LNCaP clone FGC (cell line): ENCODE measurements around the gene ZCCHC12.
"Not testable (repeated sequence)": the region's sequence is repeated elsewhere in the genome, so short reads cannot be mapped to it uniquely, and the experiment has no call there.

Experiments
- DNase-seq: peaks from one replicate; pipeline ENCODE4 v3.0.0-alpha.2; 2011; ENCODE audit warnings: low read depth
- H3K4me3 ChIP-seq: 2 replicates; pipeline ENCODE4 v1.5.1; 2011; ENCODE audit warnings: mild to moderate bottlenecking, low read depth, low read length, control low read depth
- TF ChIP-seq, protein P1 (sequence below): IDR thresholded peaks from 2 replicates; pipeline ENCODE4 v1.5.1; 2012; ENCODE audit warnings: mild to moderate bottlenecking; ENCODE audit not compliant: control insufficient read depth, insufficient read depth; ENCODE audit errors: extremely low read depth

Gene ZCCHC12

DNA sequence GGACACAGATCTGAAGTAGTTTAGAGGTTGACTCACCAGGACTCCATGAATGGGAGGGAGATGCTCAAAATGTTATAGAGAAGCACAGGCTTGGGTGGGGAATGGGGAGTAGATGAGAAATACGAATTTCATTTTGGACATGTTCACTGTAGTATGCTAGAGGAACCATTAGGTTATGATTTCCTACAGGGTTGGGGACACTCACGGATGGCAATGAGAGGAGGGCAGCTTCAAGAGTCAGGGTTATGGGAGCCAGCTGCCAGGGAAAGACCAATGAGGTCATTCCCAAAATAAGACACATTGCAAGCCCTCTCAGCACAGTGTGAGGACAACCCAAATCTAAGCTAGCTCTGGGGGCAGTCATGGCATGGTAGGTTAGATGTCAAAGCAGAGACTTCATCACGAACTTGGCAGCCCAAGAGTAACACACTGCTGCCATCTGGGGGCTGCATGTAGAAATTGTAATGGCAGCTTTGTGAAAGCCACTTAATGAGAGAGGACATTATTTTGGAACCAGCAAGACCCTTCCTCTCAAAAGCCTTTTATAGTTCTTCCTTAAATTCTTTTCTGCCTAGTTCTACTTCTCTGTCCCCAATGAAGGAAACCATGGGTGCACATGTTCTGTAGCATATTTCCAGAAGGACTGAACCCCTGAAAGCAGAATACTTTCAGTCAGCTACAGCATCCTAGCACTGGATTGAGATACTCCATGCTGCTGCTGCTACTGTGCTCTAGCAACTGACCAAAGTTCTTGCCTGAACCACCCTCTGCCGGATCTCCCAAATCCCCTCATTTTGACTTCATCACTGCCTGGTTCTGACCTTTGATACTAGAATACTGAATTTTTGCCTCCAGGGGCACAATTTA, 16.2 kb upstream of the ZCCHC12 start:
- H3K4me3 ChIP-seq: no peak overlapping the region
- TF ChIP-seq, protein P1, sequence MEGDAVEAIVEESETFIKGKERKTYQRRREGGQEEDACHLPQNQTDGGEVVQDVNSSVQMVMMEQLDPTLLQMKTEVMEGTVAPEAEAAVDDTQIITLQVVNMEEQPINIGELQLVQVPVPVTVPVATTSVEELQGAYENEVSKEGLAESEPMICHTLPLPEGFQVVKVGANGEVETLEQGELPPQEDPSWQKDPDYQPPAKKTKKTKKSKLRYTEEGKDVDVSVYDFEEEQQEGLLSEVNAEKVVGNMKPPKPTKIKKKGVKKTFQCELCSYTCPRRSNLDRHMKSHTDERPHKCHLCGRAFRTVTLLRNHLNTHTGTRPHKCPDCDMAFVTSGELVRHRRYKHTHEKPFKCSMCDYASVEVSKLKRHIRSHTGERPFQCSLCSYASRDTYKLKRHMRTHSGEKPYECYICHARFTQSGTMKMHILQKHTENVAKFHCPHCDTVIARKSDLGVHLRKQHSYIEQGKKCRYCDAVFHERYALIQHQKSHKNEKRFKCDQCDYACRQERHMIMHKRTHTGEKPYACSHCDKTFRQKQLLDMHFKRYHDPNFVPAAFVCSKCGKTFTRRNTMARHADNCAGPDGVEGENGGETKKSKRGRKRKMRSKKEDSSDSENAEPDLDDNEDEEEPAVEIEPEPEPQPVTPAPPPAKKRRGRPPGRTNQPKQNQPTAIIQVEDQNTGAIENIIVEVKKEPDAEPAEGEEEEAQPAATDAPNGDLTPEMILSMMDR: peak; percentile 62
- DNase-seq: no peak

DNA sequence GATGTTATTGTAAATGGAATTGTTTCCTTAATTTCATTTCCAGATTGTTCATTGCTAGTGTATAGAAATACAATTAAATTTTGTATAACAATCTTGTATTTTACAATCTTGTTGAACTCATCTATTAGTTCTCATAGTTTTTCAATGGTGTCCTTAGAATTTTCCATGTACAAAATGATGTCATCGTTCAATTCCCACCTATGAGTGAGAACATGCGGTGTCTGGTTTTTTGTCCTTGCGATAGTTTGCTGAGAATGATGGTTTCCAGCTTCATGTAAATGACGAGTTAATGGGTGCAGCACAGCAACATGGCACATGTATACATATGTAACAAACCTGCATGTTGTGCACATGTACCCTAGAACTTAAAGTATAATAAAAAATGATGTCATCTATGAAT, 6.4 kb upstream of the ZCCHC12 start:
- not testable (repeated sequence) for DNase-seq, H3K4me3 ChIP-seq

GRCh38 chrX:118824173-118824730, 628 bp downstream of the ZCCHC12 start:
- DNase-seq: no peak
- no peak overlapping the region for H3K4me3 ChIP-seq
- TF ChIP-seq, protein P1: no peak

GRCh38 chrX:118825227-118825626, 1.6 kb downstream of the ZCCHC12 start:
- no peak overlapping the region for H3K4me3 ChIP-seq
- TF ChIP-seq, protein P1: no peak
- no peak for DNase-seq

DNA sequence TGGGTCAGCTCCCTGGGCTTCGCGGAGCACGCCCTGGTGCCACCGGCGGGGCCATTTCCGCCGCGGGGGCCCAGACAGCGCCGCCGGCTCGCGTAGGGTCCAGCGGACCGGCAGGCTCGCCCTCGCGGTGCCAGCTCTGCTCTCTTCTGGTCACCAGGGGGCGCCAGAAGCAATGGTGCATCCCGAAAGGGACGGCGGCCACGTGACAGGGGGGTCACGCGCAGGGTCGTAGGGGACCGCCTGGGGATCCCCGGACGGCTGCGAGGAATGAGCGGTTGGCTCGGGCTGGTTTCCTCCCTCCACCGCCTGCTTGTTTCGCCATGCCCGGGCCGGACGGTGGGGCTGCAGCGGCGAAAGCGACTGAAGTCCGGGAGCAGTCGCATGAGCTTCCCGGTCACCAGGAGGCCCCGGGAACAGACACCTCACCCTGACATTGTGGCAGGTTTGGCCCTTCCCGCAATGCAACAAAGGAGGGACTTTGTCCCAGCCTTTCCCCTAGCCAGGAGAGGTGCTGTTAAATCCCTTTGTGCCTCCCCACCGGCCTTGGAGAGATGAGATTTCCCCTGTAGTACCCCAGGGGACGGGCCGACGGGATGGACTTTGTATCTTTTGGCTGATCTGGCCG, 15.8 kb downstream of the ZCCHC12 start:
- H3K4me3 ChIP-seq: no peak overlapping the region
- TF ChIP-seq, protein P1: peak; percentile 40
- DNase-seq: no peak

- DNase-seq: no peak
- TF ChIP-seq, protein P1: peak; percentile 39; the same call in 1 of the 2 replicates
- H3K4me3 ChIP-seq: no peak overlapping the region
Observed at GRCh38 chrX:118847676-118848075, 24.1 kb downstream of the ZCCHC12 start.

DNA sequence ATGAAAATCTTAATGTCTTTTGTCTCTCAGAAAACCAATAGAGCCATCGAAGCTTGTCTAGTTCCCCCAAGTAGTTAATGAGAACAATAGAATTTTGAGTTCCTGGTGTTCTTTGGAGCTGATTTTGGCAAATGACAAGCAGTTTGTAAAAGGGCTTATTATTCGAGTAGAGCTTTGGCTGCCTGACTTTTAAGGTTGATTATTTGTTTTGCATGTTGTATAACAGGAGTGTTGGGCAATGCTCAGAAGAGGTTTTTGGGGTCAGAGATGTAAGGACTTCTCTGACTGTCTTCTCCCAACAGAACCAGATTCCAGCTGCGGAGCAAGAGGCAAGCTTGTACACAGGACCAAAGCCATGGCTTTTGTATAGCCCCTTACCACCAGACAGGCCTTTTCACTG, 30.0 kb downstream of the ZCCHC12 start:
- TF ChIP-seq, protein P1: no peak
- no peak for DNase-seq
- no peak overlapping the region for H3K4me3 ChIP-seq
